AG04450 (cell line): ENCODE measurements around the gene OCLN. TPM values are rescaled to one million over a fixed set of nuclear protein-coding genes. Genes with fewer than 3 reads are reported as not detected.

ENCODE experiments used
- CTCF ChIA-PET: fragments of 300-600, 350-600 bp; formaldehyde crosslinking; extraction: SDS; loops from one replicate; lab custom pipeline; 2022; ENCODE audit warnings: antibody characterized with exemption, inconsistent platforms; lab: Charles Lee
- POLR2A ChIA-PET: fragments of 350-600 bp; formaldehyde crosslinking; extraction: SDS; loops from one replicate; lab custom pipeline; 2021; ENCODE audit warnings: antibody characterized with exemption, inconsistent platforms; lab: Yijun Ruan, JAX
- DNase-seq: peaks from one replicate; pipeline ENCODE4 v3.0.0-alpha.2; 2011; ENCODE audit warnings: low read depth, low spot score
- H3K27ac ChIP-seq: one replicate; pipeline ENCODE4 v1.5.1; 2012; ENCODE audit warnings: low read depth, low read length, control low read depth
- H3K27me3 ChIP-seq: one replicate; pipeline ENCODE4 v1.6.0; 2012; ENCODE audit warnings: low read length; ENCODE audit not compliant: control insufficient read depth, insufficient read depth
- H3K4me3 ChIP-seq: 2 replicates; pipeline ENCODE4 v1.5.1; 2011; ENCODE audit warnings: mild to moderate bottlenecking, low read depth, low read length, control low read depth
- H3K9me3 ChIP-seq: 2 replicates; pipeline ENCODE4 v1.5.1; 2012; ENCODE audit warnings: low read length; ENCODE audit not compliant: control insufficient read depth, insufficient read depth
- CTCF ChIP-seq: IDR thresholded peaks from 2 replicates; pipeline ENCODE4 v1.5.1; 2011; ENCODE audit warnings: low read depth, low read length, control low read depth, inconsistent platforms
- polyA plus RNA-seq: library from polyadenylated mRNA; depleted of rRNA; stranded (reverse); fragments of >200 nt; gene quantifications from 2 replicates; pipeline ENCODE4 v1.2.3, GENCODE V29; 2011

OCLN gene
- polyA plus RNA-seq, 1 experiment, result 2.1 TPM

- no peaks in the 10 kb centered on the region for H3K9me3 ChIP-seq
- TF ChIP-seq CTCF, result no peak
- H3K27me3 ChIP-seq, result peaks cover 7% of the 10 kb centered on the region
- no peak overlapping the region for H3K4me3 ChIP-seq
- CTCF ChIA-PET, result interaction anchor here (0.7 kb wide), 1 partner anchor 28 kb away, joined by 3 read pairs; no protein-coding TSS in a partner anchor
- POLR2A ChIA-PET, result no interaction called here
- no peak for DNase-seq
- no peak overlapping the region for H3K27ac ChIP-seq
Measured at GRCh38 chr5:69484891-69485290, 7.7 kb upstream of the OCLN start.

- ChIA-PET CTCF (interaction anchor here (0.7 kb wide), 1 partner anchor 27 kb away, joined by 3 read pairs; no protein-coding TSS in a partner anchor), POLR2A (no interaction called here)
- no peak for DNase-seq
- H3K27me3 ChIP-seq, result peaks cover 7% of the 10 kb centered on the region
- H3K27ac ChIP-seq, result no peak overlapping the region
- TF ChIP-seq CTCF, result no peak
- no peak overlapping the region for H3K4me3 ChIP-seq
- H3K9me3 ChIP-seq, result no peaks in the 10 kb centered on the region
Measured at GRCh38 chr5:69485471-69485870, 7.1 kb upstream of the OCLN start.

GRCh38 chr5:69489246-69489645, 3.3 kb upstream of the OCLN start:
- H3K9me3 ChIP-seq, result peaks cover 9% of the 10 kb centered on the region; the same call in 1 of the 2 replicates
- no peak overlapping the region for H3K27ac ChIP-seq
- CTCF ChIA-PET, result no interaction called here
- TF ChIP-seq CTCF, result no peak
- H3K4me3 ChIP-seq, result no peak overlapping the region
- peaks cover 34% of the 10 kb centered on the region for H3K27me3 ChIP-seq
- DNase-seq, result no peak
- POLR2A ChIA-PET, result no interaction called here

GRCh38 chr5:69491027-69491426, 1.6 kb upstream of the OCLN start:
- CTCF ChIA-PET, result no interaction called here
- POLR2A ChIA-PET, result no interaction called here
- Histone ChIP-seq H3K4me3 (no peak overlapping the region), H3K27me3 (peaks cover 36% of the 10 kb centered on the region), H3K27ac (no peak overlapping the region), H3K9me3 (peaks cover 9% of the 10 kb centered on the region; the same call in 1 of the 2 replicates)
- DNase-seq, result no peak
- TF ChIP-seq CTCF, result no peak

- Histone ChIP-seq H3K9me3 (peaks cover 9% of the 10 kb centered on the region; the same call in 1 of the 2 replicates), H3K27ac (no peak overlapping the region), H3K4me3 (peak overlapping the region; percentile 61), H3K27me3 (peaks cover 36% of the 10 kb centered on the region)
- no peak for DNase-seq
- CTCF ChIA-PET, result no interaction called here
- no peak for TF ChIP-seq CTCF
- POLR2A ChIA-PET, result no interaction called here
Measured at GRCh38 chr5:69491838-69492390, 676 bp upstream of the OCLN start.
